Cardiac fibroblast (primary cell): ENCODE data around the gene SLC16A6.
"Not testable (repeated sequence)": the region's sequence is repeated elsewhere in the genome, so short reads cannot be mapped to it uniquely, and the experiment has no call there.

ENCODE experiments used
- DNase-seq, 2 donors: peaks; one replicate each; pipeline versions ENCODE4 v3.0.0 to v3.0.0-alpha.2; 2010; ENCODE audit warnings: low read depth in 2 of 2
- H3K4me3 ChIP-seq, 2 donors: replicated peaks in 1 of 2; 1 replicate in 1 of 2; 2 replicates in 1 of 2; pipeline ENCODE4 v1.5.1; 2011; ENCODE audit warnings: low read depth in 2 of 2, low read length in 2 of 2, mild to moderate bottlenecking in 2 of 2, moderate library complexity in 1 of 2
- CTCF ChIP-seq: IDR thresholded peaks from one replicate; pipeline ENCODE4 v1.5.1; 2011; ENCODE audit warnings: low read depth, mild to moderate bottlenecking, low read length, inconsistent platforms

SLC16A6 gene

DNA sequence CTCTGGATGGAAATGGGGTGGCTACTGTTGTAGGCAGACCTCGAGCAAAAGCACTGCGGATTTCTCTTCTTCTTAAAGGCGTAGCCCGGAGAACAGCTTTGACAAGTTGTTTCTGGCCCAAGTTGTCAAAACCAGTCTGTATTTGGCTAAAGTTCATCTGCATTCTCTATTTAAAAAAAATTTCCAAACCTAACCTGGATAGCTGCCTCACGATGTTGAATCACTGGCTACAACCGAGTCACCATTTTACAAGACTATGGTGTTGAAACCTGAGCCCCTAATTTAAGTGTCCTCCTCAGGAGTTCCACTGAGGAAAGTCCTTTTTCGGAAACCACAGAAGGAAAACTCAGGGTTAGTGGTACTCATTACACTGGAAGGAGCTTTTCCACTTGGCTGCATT, 1.5 kb downstream of the SLC16A6 start:
- no peak for TF ChIP-seq CTCF

GRCh38 chr17:68288804-68289203, 2.1 kb downstream of the SLC16A6 start:
- no peak overlapping the region for H3K4me3 ChIP-seq
- TF ChIP-seq CTCF, result no peak

More for the DNA sequence above, 1.5 kb downstream of the SLC16A6 start:
- no peak for DNase-seq
- no peak overlapping the region for H3K4me3 ChIP-seq

DNA sequence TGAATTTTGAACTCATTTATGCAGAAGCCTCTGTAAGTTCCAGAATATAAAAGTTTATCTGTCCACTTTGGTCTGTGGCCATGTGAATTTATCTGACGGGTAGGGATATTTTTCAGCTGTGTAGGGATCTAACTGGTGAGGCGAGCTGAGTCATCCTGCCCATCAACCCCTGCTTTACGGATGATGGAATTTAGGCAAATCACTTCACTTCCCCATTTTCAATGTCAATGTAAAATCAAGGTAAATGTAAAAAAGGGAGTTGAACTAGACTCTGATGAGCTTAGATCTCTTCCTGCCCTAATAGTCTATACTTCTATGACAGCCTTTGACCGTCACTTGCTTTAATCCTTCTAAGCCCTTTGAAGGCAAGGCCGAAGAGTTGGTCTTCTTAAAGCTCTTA, 2.6 kb downstream of the SLC16A6 start:
- peak in 1 of 2 donors; percentile 36 for DNase-seq
- no peak for TF ChIP-seq CTCF
- no peak overlapping the region for H3K4me3 ChIP-seq

More at GRCh38 chr17:68288804-68289203, 2.1 kb downstream of the SLC16A6 start:
- DNase-seq, result no peak

- H3K4me3 ChIP-seq, result not testable (repeated sequence)
These were observed 9.0 kb downstream of the SLC16A6 start for GRCh38 chr17:68281965-68282364.

DNA sequence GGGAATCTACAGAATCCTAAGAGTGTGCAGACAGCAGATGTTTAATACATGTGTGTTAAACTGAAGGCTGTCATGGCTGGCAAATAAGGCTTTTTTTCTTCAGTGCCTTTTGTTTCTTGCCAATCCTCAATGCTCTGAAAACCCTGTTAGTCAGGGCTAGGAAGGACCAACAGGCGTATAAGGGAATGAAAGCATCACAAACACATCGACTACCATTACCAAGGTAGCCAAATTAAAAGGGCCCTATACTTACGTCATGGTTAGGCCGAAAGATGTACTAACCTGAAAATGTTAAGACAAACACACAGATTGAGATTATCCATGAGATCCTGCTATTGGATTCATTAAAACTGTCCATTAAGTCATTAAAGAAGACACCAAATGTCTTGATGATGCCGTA, 13.1 kb downstream of the SLC16A6 start:
- no peak for DNase-seq
- no peak overlapping the region for H3K4me3 ChIP-seq
- no peak for TF ChIP-seq CTCF

More at GRCh38 chr17:68281965-68282364, 9.0 kb downstream of the SLC16A6 start:
- not testable (repeated sequence) for DNase-seq

DNA sequence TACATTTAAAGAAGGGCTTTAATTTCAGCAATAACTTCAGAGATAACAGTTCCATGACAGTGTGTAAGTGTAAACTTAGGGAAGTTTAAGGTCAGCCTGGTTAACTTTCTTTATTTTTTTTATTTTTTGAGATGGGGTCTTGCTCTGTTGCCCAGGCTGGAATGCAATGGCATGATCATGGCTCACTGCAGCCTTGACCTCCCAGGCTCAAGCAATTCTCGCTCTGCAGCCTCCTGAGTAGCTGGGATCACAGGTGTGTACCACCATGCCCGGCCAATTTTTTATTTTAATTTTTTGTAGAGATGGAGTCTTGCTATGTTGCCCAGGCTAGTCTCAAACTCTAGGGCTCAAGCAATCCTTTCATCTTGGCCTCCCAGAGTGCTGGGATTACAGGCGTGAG, 14.6 kb downstream of the SLC16A6 start:
- DNase-seq, result not testable (repeated sequence)

DNA sequence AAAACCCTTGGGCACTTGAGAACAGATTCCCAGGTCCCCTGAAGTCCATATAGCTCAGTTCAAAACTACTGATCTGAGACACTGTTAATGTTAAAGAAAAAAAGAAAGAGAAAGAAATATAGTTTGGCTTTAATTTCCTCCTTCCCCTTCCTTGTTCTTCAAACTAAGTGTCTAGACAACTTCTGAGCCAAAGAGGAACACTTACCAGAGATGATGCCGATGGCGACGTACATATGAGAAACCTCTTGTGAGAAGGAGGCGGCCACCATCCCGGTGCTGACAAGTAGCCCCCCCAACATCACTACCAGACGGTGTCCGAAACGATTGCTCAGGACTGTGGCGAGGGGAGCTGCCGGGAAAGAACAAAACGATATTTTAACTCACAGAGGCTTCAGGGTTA, 17.2 kb downstream of the SLC16A6 start:
- DNase-seq, result no peak
- no peak overlapping the region for H3K4me3 ChIP-seq
- no peak for TF ChIP-seq CTCF

More for the DNA sequence above, 14.6 kb downstream of the SLC16A6 start:
- not testable (repeated sequence) for H3K4me3 ChIP-seq

GRCh38 chr17:68265833-68266232, 25.1 kb downstream of the SLC16A6 start:
- peak in 1 of 2 donors; percentile 21 for DNase-seq

More at GRCh38 chr17:68265833-68266232, 25.1 kb downstream of the SLC16A6 start:
- H3K4me3 ChIP-seq, result not testable (repeated sequence)
